Measurements from ENCODE around the gene SUPT20H. TPM values are rescaled to one million over a fixed set of nuclear protein-coding genes. Genes with fewer than 3 reads are reported as not detected.

The SUPT20H gene
- total RNA-seq = 10 to 100 TPM; 43.3 to 51.4 TPM

DNA sequence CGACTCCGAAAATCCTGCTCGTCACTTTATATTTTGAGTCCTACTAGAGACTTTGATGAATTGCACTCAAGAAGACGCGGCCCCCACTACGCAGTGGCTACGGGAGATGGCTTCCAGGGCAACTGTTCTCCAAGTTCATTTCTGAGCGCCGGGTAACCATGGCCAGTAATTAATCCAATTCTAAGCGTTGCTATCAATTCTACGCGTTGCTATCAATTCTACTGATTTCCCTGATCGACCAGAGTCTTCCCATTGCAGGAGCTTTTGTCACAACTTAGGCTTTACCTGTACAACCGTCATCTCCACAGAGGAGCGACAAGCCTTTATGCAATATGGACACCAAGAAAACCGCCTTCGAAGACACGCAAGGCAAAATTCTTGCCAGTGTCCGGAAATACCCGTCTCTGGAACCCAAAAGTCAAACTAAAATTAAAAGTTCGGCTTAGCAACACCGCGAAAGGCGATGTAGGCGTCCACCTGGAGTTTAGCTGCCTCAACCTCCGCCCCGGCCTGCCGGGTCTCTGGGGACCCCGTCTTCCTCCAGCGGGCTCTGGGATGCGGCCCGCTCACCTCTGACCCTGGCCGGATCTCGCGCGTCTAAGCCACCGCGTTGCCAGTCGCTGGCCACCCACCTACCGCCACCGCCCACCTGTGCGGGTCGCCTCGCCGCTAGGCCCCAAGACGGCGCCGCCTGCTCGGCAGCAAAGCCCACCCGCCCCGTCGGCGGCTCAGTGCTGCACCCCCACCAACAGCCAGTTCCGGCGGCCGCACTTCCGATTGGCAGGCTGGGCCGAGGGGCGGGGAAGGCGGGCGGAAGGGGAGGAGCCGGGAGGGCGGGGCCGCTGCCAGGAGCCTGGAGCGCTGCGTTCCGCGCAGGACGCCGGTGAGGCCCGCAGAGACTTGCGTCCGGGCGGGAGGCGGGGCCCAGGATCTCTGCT, at the start of gene SUPT20H:
SUPT20H (minus strand) TSS at position 779 of the 938 bp plus-strand sequence. CDS start 8,198 bp downstream, outside the sequence.
- ATAC-seq = peak; percentile 100
- H3K27me3 ChIP-seq = no peaks in the 10 kb centered on the region
- no peaks in the 10 kb centered on the region for H3K36me3 ChIP-seq (replicated peaks in 1 of 2; ENCODE audit: insufficient read depth in 1 of 2, low read depth in 2 of 2)
- peak within 1 kb of the TSS; percentile 43 to 81 for H3K4me3 ChIP-seq
- peak; percentile 93 to 95 (median 94) for DNase-seq
- H3K9me3 ChIP-seq = no peaks in the 10 kb centered on the region
- intact Hi-C loops (cut with DNase I) = no loop called here
- peaks cover 17% of the 10 kb centered on the region for H3K4me1 ChIP-seq
- peak; percentile 81 to 92 (median 86) for TF ChIP-seq POLR2A (IDR thresholded peaks at IDR 0.05)
- TF ChIP-seq, protein P1, sequence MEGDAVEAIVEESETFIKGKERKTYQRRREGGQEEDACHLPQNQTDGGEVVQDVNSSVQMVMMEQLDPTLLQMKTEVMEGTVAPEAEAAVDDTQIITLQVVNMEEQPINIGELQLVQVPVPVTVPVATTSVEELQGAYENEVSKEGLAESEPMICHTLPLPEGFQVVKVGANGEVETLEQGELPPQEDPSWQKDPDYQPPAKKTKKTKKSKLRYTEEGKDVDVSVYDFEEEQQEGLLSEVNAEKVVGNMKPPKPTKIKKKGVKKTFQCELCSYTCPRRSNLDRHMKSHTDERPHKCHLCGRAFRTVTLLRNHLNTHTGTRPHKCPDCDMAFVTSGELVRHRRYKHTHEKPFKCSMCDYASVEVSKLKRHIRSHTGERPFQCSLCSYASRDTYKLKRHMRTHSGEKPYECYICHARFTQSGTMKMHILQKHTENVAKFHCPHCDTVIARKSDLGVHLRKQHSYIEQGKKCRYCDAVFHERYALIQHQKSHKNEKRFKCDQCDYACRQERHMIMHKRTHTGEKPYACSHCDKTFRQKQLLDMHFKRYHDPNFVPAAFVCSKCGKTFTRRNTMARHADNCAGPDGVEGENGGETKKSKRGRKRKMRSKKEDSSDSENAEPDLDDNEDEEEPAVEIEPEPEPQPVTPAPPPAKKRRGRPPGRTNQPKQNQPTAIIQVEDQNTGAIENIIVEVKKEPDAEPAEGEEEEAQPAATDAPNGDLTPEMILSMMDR (IDR thresholded peaks at IDR 0.05) = no peak
- H3K27ac ChIP-seq = peak within 1 kb of the TSS; percentile 66 to 90 (median 82)
- 0 to 2% methylated on average over 40 to 57 of the region's 75 CpGs for WGBS, 2 donors

- TF ChIP-seq POLR2A (IDR thresholded peaks at IDR 0.05) = no peak
- TF ChIP-seq, protein P1 (IDR thresholded peaks at IDR 0.05) = peak; percentile 12 to 63 (median 54)
Observed at GRCh38 chr13:37109051-37109678, 49.7 kb upstream of the SUPT20H start.

DNA sequence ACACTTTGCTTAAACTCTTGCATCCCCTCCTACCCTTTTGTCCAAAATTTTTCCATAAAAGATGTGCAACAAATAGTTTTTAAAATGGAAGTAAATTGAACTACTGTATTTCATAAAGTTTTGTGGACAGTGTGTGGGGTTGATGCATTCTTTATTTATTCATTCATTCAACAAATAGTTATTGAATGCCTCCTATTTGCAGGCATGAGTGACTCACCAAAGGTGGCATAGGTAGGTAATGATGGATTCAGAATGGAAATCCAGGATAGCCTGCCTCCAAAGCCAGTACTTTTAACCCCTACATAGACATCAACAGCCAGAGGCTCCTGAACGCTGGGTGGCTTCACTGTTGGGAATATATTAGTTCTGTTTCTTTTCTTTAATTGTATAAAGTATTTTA, 48.4 kb upstream of the SUPT20H start:
- ATAC-seq = no peak
- Histone ChIP-seq H3K27me3 (no peaks in the 10 kb centered on the region), H3K27ac (no peak overlapping the region), H3K9me3 (no peaks in the 10 kb centered on the region), H3K36me3 (replicated peaks in 1 of 2; ENCODE audit: insufficient read depth in 1 of 2, low read depth in 2 of 2) (no peaks in the 10 kb centered on the region), H3K4me1 (no peaks in the 10 kb centered on the region), H3K4me3 (no peak overlapping the region)
- TF ChIP-seq, protein P1 (IDR thresholded peaks at IDR 0.05) = no peak
- TF ChIP-seq POLR2A (IDR thresholded peaks at IDR 0.05) = no peak
- DNase-seq = no peak
- intact Hi-C loops (cut with DNase I) = no loop called here
- 32% methylated on average over 1 of the region's 1 CpG for WGBS, 2 donors

More at GRCh38 chr13:37109051-37109678, 49.7 kb upstream of the SUPT20H start:
- Histone ChIP-seq H3K4me1 (no peaks in the 10 kb centered on the region), H3K36me3 (replicated peaks in 1 of 2; ENCODE audit: insufficient read depth in 1 of 2, low read depth in 2 of 2) (no peaks in the 10 kb centered on the region), H3K27ac (no peak overlapping the region), H3K9me3 (no peaks in the 10 kb centered on the region), H3K4me3 (no peak overlapping the region), H3K27me3 (no peaks in the 10 kb centered on the region)
- DNase-seq (no peak), ATAC-seq (no peak)
- intact Hi-C loops (cut with DNase I) = no loop called here
- 0 to 2% methylated on average over 1 of the region's 1 CpG for WGBS, 2 donors

GRCh38 chr13:37107456-37107855, 48.0 kb upstream of the SUPT20H start:
- Histone ChIP-seq H3K27ac (no peak overlapping the region), H3K4me3 (no peak overlapping the region), H3K27me3 (no peaks in the 10 kb centered on the region), H3K36me3 (replicated peaks in 1 of 2; ENCODE audit: insufficient read depth in 1 of 2, low read depth in 2 of 2) (no peaks in the 10 kb centered on the region), H3K4me1 (no peaks in the 10 kb centered on the region), H3K9me3 (no peaks in the 10 kb centered on the region)
- WGBS, 2 donors = 53 to 60% methylated on average over 4 of the region's 4 CpGs
- TF ChIP-seq POLR2A (IDR thresholded peaks at IDR 0.05) = no peak
- TF ChIP-seq, protein P1 (IDR thresholded peaks at IDR 0.05) = no peak
- no peak for ATAC-seq
- intact Hi-C loops (cut with DNase I) = no loop called here
- no peak for DNase-seq

All from body of pancreas (tissue), 4 donors.